NT2/D1 (cell line): Measurements from ENCODE around the gene B4GALNT4.
"Not testable (repeated sequence)": the region's sequence is repeated elsewhere in the genome, so short reads cannot be mapped to it uniquely, and the experiment has no call there.

ENCODE experiments used
- SUZ12 ChIP-seq: IDR thresholded peaks from 2 replicates; pipeline ENCODE4 v1.6.1; 2011; ENCODE audit not compliant: insufficient read length, insufficient read depth; ENCODE audit errors: extremely low read depth
- YY1 ChIP-seq: IDR thresholded peaks from 2 replicates; pipeline ENCODE4 v1.6.1; 2011; ENCODE audit not compliant: insufficient read length, insufficient read depth

- TF ChIP-seq SUZ12, YY1: not testable (repeated sequence)
Observed at GRCh38 chr11:389369-389768, 20.1 kb downstream of the B4GALNT4 start.
